GM04504 (cell line): ENCODE data around the gene NHS.

Source experiments
- DNase-seq: peaks from one replicate; pipeline ENCODE4 v3.0.0-alpha.2; 2012; ENCODE audit warnings: low read depth

The NHS gene

DNA sequence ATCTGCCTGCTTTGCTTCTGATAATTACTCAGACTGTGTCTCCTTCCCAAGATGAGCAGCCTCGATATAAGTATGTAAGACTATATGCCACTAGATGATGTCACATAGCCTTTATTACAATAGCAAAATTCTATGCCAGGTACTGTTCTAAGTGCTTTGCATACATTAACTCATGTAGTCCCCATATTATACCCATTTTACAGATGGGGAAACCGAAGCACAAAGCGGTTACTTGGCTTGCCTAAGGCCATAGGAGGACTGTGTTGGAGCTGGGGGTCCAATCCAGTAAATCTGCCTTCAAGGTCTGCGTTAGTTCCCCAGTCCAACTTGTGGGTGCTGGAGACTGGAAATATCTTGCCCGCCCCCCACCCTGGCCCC, 361.5 kb downstream of the NHS start:
- no peak for DNase-seq

GRCh38 chrX:17736856-17737709, 362.1 kb downstream of the NHS start, which contains the start of gene SCML1:
TSS of gene SCML1 (plus strand) at chrX:17737493. CDS start at chrX:17744187, 6,694 bp downstream.
- peak; percentile 89 for DNase-seq

GRCh38 chrX:17737710-17737985, 362.6 kb downstream of the NHS start:
- no peak for DNase-seq

DNA sequence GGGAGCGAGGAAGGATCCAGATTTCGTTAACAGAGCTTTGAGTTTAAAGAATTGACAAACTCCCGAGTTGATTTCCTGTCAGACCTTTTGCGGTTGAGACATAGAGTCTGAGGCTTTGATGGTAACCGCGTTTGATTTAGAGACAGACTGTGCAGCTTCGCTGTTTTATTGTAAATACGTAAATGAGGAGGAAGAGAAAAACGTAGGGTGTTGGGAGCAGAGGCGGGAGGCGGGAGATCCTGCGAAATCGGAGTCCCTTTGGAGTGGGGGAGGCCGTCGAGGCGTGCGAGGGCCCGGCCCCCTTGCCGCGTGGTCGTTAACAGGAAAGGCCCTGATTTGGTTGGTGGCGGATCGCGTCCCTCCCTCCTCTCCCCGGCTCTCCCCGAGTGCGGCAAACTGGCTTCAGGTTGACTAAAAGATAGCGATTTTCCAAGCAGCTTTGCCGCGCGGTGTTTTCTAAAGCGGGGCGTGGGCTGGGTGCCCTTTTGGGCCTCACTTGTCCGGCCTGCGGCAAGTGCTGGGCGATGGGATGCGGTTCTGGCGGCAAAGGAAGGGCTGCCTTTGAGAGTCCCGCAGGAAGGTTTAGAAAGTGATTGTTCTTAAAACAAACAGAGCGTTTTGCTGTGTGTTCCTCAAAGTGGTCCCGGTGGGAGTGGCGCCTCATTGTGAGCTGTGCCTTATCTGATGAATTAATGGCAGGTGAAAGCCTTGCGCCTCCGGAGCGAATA, 363.1 kb downstream of the NHS start:
- DNase-seq, result no peak

- no peak for DNase-seq
These were observed 363.9 kb downstream of the NHS start for GRCh38 chrX:17738737-17739535.

- no peak for DNase-seq
These were observed 365.4 kb downstream of the NHS start for GRCh38 chrX:17740137-17741122.

GRCh38 chrX:17741123-17741511, 366.1 kb downstream of the NHS start:
- no peak for DNase-seq

DNA sequence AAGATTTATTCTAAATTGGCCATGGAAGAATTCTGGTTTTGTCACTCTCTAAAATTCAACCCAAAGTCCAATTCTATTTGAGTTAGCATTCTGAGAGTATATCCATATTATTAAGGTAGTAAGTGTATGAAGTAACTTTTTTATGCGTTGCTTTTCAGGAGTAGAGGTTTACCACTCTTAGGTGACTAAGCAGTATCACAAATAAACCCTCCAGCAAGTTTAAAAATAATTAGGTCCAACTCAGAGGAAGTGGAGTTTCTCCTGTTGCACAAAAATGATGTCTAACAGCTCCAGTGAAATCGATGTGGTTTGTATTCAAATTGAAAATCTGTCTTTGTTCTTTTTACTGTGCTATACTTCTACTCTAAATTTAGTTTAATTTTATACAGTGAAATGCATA, 368.9 kb downstream of the NHS start:
- no peak for DNase-seq

DNA sequence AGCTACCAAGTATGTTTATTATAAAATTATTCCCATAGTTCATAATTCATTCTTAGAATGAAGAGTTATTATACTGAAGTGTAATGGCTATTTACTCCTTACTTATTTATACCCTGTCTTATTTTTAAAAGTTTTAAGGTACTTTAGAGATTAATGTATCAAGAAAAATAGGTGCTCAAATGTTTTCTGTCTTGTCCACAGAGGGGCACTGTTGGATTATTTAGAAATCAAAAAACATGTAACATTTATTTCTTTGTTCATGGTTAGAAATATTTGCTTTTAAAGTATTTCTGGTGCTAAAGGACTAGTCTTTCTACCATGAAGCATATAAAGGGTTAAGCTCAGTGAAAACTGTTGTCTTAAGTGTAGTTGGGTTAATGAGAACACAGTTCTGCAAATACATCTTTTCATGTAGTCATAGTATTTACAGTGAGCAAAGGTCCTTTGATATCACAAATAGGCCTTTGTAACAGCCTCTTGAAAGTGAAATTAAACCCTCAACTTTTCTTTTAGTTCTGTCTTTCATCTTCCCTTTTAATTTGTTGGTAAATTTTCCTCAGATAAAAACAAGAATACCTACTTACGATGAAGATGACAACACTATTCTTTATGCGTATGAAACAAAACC, 370.0 kb downstream of the NHS start:
- DNase-seq, result no peak

DNA sequence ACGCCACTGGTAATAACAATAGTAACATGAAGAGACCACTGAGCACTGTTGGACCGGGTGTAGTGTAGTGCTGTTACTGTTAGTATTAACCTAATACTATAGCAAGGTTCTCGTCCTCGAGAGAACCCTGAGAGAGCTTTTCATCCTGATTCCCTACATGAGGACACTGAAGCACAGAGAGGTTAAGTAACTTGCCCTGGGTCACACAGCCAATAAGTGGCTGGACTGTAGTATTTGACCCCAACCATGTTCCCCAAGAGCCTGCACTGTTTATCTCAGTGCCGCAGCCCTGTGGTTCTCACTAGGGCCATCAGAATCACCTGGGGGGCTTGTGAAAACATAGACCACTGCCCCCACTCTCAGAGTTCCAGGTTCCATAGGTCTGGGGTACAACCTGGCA, 372.7 kb downstream of the NHS start:
- no peak for DNase-seq

DNA sequence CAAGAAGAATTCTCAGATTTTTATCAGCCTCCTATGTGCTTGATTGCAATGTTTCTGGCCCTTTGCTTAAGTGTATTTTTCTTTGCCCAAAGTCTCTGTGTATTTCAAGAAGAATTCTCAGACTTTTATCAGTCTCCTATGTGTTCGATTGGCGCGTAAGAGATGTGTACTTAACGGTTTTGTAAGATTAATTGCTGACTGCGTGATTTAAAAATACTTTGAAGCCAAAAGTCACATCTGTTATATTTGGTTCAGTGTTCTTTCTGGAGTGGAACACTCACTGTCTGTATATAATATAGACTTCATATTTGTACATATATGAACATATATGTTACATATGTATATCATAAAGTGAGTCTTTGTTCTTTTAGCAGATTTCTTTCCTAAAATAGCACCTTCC, 373.7 kb downstream of the NHS start:
- no peak for DNase-seq

DNA sequence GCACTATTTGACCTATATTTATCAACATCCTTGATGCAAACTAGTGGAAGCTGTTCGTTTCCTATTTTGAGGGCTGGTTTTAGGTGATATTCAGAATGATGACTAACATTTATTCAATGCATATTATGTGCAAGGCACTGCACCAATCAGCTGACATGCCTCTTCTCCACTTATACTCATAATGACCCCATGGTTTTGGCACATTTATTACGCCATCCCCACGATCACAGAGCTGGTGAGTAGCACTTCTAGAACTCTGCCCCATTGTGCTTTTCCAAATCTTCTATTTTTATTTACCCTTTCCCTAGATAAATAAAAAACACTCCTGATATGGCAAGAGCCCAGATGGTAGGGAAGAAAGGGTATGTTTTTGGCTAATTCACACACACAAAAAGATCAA, 375.4 kb downstream of the NHS start:
- no peak for DNase-seq

GRCh38 chrX:17758382-17758781, 383.4 kb downstream of the NHS start:
- no peak for DNase-seq

- DNase-seq, result no peak
These were observed 385.0 kb downstream of the NHS start for GRCh38 chrX:17759990-17760389.

GRCh38 chrX:17767734-17768133, 392.7 kb downstream of the NHS start:
- DNase-seq, result no peak

GRCh38 chrX:17768997-17769396, 394.0 kb downstream of the NHS start:
- no peak for DNase-seq

DNA sequence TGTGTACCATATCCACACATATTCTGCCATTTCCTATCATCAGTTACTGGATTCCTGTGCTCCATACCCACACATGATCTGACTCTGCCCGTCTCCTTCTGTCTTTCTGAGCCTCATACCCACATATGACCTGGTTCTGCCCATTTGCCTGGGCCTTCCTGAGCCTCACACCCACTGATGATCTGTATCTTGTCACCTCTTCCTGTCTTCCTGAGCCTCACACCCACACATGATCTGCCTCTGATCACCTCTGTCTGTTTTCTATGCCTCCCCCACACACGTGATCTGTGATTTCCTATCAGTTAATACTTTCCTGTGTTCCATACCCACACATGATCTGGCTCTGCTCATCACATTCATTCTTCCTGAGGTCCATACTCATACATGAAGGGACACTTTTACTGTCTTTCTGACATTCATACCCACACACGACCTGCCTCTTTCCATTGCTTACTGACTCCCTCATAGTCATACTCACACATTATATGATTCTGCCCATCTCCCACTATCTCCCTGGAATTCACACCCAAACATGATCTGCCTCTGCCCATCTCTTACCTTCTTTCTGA, 394.8 kb downstream of the NHS start:
- no peak for DNase-seq

DNA sequence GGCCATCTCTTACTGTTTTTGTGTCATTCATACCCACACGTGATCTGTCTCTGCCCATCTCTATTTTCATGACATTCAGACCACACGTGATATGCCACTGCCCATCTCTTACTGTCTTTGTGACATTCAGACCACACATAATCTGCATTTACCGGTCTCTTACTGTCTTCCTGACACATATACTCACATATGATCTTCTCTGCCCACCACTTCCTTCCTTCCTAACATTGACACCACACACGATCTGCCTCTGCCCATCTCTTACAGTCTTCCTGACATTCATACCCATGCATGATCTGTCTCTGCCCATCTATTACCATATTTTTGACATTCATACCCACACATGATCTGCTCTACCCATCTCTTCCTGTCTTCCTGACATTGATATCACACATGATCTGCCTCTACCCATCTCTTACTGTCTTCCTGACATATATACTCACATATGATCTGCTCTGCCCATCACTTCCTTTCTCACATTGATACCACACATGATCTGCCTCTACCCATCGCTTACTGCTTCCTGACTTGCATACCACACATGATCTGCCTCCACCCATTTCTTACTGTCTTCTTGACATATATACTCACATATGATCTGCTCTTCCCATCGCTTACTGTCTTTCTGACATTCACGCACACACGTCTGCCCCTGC, 398.3 kb downstream of the NHS start:
- no peak for DNase-seq

DNA sequence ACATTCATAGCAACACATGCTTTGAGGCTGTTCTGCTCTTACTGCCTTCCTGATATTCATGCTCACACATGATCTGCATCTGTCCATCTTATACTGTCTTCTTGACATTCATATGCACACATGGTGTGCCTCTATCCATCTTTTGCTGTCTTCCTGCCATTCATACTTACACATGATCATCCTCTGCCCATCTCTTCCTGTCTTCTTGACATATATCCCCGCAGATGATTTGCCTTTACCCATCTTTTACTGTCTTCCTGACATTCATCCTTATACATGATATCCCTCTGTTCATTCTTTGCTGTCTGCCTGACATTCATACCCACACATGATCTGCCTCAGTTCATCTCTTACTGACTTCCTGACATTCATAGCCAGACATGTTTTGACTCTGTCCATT, 399.1 kb downstream of the NHS start:
- DNase-seq, result no peak

GRCh38 chrX:17778997-17779396, 404.0 kb downstream of the NHS start:
- no peak for DNase-seq
